22Rv1 (cell line): ENCODE results near the gene SLC22A1.

Source experiments
- ZFX ChIP-seq: fragments of 450-650 bp; IDR thresholded peaks from 2 replicates; pipeline ENCODE4 v1.6.1; 2017; ENCODE audit warnings: antibody characterized with exemption, borderline replicate concordance
- TF ChIP-seq, protein P1 (sequence below): fragments of 450-650 bp; IDR thresholded peaks from 2 replicates; pipeline ENCODE4 v1.5.1; 2017; ENCODE audit warnings: mild to moderate bottlenecking

DNA sequence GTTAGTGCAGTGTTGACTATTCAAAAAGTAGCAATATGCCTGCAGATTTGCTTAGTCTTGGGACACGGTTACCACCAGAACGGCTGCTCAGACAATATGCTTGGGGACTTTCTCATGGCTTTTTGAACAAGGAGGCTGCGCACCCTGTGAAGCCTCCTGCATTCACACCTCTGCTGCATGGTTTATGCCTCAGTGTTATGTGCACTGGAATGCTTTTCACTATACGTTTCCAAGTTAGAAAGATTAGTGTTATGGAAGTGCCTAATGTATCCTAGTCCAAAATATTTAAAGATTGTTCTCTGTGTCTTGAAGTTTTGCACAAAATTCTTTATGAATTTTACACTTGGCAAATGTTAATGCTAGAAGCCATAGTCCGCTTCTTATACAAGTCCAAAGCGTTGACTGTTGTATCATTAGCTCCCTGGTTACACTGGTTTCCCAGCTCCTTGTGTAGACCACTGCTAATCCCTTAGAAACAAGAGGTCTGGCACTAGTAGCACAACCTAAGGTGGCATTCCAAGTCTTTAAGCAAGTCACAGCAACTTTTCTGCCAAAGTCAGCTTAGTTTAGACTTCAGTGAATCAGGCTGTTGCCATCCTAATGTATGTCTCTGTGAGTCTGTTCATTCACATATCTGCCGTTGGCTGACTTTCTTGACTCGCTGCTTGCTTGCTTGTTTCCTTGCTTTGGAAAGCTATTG lies 26.3 kb upstream of the SLC22A1 start:
- TF ChIP-seq, protein P1, sequence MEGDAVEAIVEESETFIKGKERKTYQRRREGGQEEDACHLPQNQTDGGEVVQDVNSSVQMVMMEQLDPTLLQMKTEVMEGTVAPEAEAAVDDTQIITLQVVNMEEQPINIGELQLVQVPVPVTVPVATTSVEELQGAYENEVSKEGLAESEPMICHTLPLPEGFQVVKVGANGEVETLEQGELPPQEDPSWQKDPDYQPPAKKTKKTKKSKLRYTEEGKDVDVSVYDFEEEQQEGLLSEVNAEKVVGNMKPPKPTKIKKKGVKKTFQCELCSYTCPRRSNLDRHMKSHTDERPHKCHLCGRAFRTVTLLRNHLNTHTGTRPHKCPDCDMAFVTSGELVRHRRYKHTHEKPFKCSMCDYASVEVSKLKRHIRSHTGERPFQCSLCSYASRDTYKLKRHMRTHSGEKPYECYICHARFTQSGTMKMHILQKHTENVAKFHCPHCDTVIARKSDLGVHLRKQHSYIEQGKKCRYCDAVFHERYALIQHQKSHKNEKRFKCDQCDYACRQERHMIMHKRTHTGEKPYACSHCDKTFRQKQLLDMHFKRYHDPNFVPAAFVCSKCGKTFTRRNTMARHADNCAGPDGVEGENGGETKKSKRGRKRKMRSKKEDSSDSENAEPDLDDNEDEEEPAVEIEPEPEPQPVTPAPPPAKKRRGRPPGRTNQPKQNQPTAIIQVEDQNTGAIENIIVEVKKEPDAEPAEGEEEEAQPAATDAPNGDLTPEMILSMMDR, result no peak
- TF ChIP-seq ZFX, result no peak
